ENCODE results near the gene MBNL2. TPM values are rescaled to one million over a fixed set of nuclear protein-coding genes. Genes with fewer than 3 reads are reported as not detected.

The MBNL2 gene
- total RNA-seq, 1 donor from 2014 or later, result 50.4 TPM

GRCh38 chr13:97414392-97414791 lies 192.3 kb downstream of the MBNL2 start:
- no peak for DNase-seq (ENCODE audit: low read depth, low spot score)

GRCh38 chr13:97417698-97418097 lies 195.6 kb downstream of the MBNL2 start:
- DNase-seq (ENCODE audit: low read depth, low spot score), result no peak

DNA sequence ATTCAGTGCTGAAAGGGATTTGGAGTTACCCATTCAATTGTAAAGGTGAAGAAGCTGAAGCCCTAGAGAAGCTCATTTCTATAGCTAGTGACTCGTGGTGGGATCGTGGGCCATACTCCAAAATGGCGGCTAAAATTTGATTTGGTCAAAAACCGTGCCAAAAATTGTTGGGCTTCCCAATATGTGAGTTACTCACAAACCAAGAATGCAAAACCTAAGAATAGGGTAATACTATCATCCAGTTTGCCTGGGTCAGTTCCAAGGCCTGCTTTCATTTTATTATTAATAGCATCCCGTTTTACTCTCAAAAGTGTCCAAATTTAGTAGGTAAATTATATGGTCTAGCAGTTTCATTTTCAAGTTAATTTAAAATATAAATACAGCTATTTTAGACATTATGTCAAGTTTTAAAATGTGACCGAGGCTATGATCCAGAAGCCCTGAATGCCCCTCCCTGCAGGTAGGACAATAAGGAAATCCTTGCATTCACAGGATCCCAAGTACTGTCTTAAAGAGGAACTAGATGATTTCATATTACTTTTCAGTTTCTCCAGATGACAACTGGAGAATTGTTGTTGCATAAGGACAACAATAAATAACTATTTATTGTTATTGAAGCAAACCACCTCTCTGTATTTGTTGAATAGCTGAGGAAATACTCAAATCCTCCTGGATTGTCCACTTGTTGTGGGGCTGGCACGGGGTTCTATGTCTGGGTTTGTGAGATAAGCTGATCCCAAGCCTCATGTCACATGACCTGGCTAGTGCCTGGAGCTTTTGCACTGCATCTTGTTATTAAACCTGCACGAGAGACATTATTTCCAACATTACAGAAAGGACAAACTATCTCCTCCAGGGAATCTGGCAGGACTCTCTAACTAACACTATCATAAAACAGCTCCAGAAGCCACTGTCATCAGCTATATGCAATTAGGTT lies 200.3 kb downstream of the MBNL2 start:
- DNase-seq (ENCODE audit: low read depth, low spot score), result no peak

- no peak for DNase-seq (ENCODE audit: low read depth, low spot score)
Observed at GRCh38 chr13:97423300-97424045, 201.3 kb downstream of the MBNL2 start.

DNA sequence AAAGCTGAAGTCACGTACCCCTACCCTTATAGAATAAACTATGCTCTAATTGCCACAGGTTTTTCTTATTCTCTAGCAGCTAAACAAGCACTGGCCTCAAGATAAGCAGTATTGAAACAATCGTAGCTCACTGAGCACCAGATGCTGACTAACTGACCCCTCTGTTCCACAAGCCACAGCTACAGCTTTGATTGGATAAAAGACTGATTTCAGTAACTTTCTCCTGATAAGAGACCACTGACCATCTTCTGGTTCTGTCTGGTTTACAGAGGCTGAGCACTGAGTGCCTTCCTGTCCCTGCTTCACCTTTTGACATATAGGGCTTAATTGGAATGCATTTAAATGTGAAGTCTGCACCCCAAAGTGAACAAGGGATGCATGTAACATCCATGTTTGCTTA lies 203.5 kb downstream of the MBNL2 start:
- DNase-seq (ENCODE audit: low read depth, low spot score), result no peak

DNA sequence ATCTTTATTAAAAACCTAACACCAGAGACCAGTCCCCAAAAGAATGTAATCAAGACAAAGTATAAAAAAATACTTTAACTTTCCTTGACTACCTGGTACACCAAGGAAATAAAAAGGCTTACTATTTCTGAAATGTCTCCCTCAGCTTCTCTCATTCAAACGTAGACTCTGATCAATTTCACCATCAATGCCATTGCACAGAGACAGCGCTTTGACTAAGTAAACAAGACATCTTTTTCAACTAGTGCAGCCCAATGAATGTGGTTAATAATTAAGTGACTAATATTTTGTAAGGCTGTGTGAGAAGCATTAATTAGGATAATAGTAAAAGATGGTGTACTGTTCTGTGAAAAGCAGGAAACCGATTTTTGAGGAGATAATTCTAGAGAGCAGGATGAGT lies 204.6 kb downstream of the MBNL2 start:
- no peak for DNase-seq (ENCODE audit: low read depth, low spot score)

DNA sequence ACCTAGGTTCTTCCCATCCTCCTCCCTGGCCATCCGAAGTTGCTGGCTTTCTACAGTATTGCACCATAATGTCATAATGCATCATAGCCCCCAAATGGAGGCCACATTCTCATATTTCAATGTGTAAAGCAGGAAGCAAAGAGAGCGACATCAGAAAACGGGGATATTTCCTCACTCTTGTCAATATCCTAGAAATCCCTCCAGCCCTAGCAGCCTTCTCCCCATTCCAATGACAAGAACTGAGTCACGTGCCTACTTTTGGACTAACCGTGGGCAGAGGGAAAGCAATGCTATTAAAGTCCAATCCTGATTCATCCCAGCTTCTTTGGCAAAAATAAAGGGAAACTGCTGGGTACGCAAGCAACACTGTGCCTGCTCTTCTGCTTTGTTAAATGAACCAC lies 207.5 kb downstream of the MBNL2 start:
- DNase-seq (ENCODE audit: low read depth, low spot score), result no peak

DNA sequence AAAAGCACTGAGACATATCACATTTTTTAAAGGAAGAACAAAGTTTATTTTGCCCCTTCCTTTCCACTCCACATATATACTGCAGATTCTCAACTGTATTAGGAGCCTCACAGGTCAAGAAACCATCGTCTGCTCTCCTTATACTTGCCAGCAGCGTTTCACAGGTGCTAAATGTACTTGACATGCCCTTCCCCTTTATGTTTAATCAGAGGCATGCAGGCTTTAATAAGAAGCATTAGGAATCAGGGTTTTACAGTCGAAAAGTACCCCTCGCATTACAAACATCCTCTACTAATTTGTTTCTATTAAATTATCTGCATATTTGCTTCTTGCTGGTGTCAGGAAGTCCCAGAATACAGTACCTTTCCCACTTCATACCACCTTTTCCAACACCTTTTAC lies 208.2 kb downstream of the MBNL2 start:
- DNase-seq (ENCODE audit: low read depth, low spot score), result no peak

DNA sequence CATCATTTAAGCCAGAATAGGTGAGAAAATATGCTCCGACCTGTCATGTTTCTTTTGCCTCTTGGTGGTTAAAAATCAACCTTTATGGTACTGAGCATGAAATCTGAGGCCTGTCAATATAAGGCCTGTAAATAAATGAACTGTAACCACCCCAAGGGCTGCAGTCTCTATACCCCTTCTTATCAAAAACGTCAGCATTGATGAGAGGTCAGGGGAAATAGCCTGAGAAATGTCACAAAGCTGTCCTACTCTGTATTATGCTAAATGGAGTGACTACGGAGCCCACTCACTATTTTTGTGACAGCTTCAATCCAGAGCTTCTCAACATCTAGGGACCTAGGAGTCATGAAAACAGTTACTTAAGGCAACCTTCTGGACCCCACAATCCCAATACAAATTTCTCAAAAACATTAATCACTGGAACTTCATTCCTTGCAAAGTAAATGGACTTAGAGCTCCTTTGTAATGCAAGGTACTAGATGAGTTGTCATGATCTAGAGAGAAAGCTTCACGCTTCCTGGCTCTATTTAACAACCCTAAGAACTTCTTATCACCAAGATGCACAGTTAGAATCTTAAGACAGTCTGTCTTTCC lies 209.1 kb downstream of the MBNL2 start:
- no peak for DNase-seq (ENCODE audit: low read depth, low spot score)

- DNase-seq (ENCODE audit: low read depth, low spot score), result no peak
Observed at GRCh38 chr13:97432232-97432916, 210.2 kb downstream of the MBNL2 start.

DNA sequence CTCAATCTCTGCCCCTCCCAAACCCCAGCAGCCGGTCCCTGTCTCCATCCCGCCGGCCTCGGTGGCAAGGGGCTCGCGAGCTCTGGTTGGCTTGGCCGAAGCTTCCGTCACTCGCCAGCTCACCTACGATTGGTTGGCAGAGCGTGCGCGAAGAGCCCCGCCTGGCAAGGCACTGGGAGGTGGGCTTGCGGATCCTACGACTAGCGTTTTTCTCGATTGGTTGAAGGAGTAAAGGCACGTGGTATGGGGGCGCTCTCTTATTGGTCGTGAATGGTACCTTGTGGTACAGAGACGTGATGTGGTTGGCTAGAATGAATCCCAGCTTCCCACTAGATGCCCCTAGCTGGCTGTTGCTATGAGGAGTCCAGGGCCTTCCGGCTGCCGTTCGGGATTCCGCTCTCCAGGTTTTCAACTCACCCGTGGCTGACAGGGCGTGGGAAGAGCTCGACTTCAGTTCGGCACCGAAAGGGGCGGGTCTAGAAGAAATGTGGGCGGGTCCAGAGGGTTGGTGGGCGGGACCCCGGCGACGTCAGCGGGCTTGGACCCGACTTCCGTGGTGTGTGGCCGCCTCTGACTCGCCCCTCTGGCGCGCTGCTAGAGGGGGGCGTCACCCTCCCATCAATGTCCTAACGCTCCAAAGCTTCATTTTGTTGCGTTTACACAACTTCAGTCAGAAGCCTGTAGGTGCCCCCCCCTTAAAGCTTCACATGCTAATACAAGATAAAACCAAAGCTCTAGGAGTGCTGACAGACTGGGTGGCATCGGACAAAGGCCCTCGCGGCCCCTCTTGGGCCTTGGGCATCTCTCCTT lies 211.0 kb downstream of the MBNL2 start:
- DNase-seq (ENCODE audit: low read depth, low spot score), result peak; percentile 100

DNA sequence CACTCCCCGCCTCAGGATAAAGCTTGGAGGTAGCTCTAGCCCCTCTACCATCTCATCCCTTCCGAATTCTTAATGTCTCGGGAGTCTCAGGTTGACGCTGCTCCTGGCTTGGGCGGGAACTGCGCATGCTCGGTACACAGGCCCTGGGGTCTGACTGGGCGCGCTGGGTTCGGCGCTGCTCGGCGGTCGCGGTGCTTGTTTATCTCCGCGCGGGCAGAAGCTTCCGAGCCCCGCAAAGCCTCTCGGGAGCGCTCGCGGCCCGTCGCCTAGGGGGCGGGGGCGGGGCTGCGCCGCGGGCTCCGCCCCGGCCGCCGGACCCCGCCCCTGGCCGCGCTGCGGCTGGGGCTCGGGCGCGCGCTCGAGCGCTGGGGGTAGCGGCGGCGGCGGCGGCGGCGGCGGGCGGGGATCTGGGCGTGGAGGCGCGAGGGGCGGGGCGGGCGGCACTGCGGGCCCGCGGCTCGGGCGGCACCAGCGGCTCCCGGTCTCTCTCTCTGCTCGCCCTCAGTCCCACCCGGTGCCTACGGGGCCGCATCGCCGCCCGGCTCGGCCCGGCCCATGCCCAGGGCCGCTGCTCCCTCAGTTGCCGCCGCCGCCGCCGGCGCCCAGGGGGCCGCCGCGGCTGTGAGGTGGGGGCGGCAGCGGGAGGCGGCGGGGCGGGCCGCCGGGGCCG lies 211.7 kb downstream of the MBNL2 start, which contains the start of gene RAP2A:
Gene RAP2A (plus strand): TSS at position 443 of the 670 bp plus-strand sequence. CDS start 302 bp downstream, outside the sequence.
- DNase-seq (ENCODE audit: low read depth, low spot score), result peak; percentile 78

- DNase-seq (ENCODE audit: low read depth, low spot score), result no peak
Observed at GRCh38 chr13:97434397-97435201, 212.5 kb downstream of the MBNL2 start.

GRCh38 chr13:97435323-97435722 lies 213.2 kb downstream of the MBNL2 start:
- no peak for DNase-seq (ENCODE audit: low read depth, low spot score)

- no peak for DNase-seq (ENCODE audit: low read depth, low spot score)
Observed at GRCh38 chr13:97435794-97436193, 213.7 kb downstream of the MBNL2 start.

DNA sequence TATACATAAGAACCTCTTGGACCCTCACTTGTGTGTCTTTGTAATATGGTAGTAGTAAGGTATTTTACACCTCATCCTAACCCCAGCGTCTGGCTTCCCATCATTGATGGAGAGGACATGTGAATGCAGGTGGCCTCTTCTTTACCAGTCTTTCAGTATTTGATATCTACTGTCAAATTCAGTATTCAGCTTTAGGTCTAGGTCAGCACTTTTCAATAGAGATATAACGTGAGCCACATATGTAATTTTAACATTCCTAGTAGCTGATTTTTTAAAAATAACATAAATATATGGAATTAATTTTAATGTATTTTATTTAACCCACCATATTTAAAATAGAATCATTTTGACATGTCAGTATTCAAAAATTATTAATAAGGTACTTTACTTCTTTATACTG lies 214.7 kb downstream of the MBNL2 start:
- DNase-seq (ENCODE audit: low read depth, low spot score), result no peak

DNA sequence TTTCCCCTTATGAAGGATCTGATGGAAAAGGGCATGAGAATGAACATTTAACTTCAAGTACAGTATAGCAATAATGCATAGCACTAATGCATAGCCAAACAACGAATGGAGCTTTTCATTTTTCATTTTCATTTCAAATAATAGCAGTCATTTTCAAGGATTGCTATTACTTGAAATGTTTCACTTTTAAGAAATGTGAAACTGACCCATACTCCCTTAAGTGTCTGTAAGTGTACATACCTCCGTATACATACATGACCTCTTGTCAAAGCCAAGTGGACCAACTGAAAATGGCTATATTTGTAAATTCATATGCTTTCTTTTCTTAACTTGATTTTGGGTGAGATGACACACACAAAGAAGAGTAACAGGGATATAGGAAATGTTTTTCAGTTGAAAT lies 215.6 kb downstream of the MBNL2 start:
- no peak for DNase-seq (ENCODE audit: low read depth, low spot score)

DNA sequence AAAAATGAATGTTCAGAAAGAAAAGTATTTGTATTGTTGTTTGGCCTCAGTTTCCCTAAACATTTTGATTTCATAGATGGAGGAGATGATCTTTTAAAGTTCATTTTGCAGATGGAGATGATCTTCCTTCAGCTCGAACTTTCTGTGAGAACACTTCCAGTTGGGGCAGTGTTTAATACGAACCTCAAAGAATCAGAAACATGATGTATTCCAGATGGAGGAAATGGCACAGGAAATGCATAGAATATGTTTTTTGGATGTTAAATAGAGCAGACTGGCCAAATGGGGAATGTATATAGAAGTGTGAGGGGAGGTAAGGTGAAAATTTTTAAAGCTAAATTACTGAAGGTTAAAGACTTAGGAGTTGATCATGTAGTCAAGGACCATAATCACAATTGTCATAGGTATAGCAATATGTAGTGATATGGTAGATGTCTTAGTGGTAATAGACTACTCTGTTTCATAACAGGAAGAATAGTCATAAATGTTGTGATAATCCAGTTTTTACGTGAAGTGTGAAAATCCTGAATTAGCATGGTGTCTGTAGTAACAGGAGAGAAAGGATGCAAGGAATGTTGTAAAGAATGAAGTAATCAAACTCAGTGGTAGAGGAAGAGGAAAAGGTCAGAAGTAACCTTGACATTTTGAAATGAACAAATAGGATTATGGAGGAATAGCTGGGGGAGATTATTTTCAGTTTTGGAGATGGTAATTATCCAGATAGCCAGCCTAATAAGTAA lies 216.9 kb downstream of the MBNL2 start:
- no peak for DNase-seq (ENCODE audit: low read depth, low spot score)
